Endothelial cell of umbilical vein (primary cell): ENCODE data around the gene PRKG1. TPM values are rescaled to one million over a fixed set of nuclear protein-coding genes. Genes with fewer than 3 reads are reported as not detected.

Experiments
- BruUV-seq: library from RNA; stranded (reverse); fragments of 400-500 nt; replicated peaks from 2 replicates; lab custom pipeline; 2021; lab: Mats Ljungman, UMichigan
- CTCF ChIA-PET: fragments of 300-600, 350-600 bp; sonication (Branson Sonifier 250); formaldehyde crosslinking; loops from one replicate; lab custom pipeline; 2021; ENCODE audit warnings: antibody characterized with exemption, inconsistent platforms; lab: Charles Lee
- POLR2A ChIA-PET: fragments of 300-600, 350-600 bp; sonication (Branson Sonifier 250); formaldehyde crosslinking; loops from one replicate; lab custom pipeline; 2021; ENCODE audit warnings: antibody characterized with exemption, inconsistent platforms; lab: Charles Lee
- DNase-seq: peaks from one replicate; pipeline ENCODE4 v3.0.0-alpha.2; 2011; ENCODE audit warnings: low read depth, low spot score
- FAIRE-seq: peaks from 2 replicates; lab custom pipeline; 2011; peaks lifted over from hg19 to GRCh38; lab: Jason Lieb, UNC
- H2AFZ ChIP-seq: 2 replicates; pipeline ENCODE4 v1.6.0; 2012; ENCODE audit warnings: low read depth, low read length, control low read depth, inconsistent platforms
- H3K27ac ChIP-seq: 2 replicates; pipeline ENCODE4 v1.5.1; 2011; ENCODE audit warnings: low read depth, mild to moderate bottlenecking, control low read depth, low read length, moderate library complexity; ENCODE audit not compliant: insufficient read depth
- H3K27me3 ChIP-seq, 2 experiments: 2 replicates each; pipeline versions ENCODE4 v1.6.0 to v1.6.1; 2011; ENCODE audit warnings: low read length in 2 of 2, mixed read lengths in 1 of 2; ENCODE audit not compliant: control insufficient read depth in 2 of 2, insufficient read depth in 2 of 2
- H3K36me3 ChIP-seq, 2 experiments: 2 replicates in 1 of 2; 3 replicates in 1 of 2; pipeline ENCODE4 v1.5.1; 2011; ENCODE audit warnings: low read length in 2 of 2, mild to moderate bottlenecking in 1 of 2, moderate library complexity in 1 of 2; ENCODE audit not compliant: control insufficient read depth in 2 of 2, insufficient read depth in 2 of 2; ENCODE audit errors: extremely low read depth in 1 of 2
- H3K4me1 ChIP-seq: 3 replicates; pipeline ENCODE4 v1.5.1; 2011; ENCODE audit warnings: mild to moderate bottlenecking, low read length; ENCODE audit not compliant: control insufficient read depth, insufficient read depth; ENCODE audit errors: extremely low read depth
- H3K4me2 ChIP-seq: 2 replicates; pipeline ENCODE4 v1.6.1; 2011; ENCODE audit warnings: low read length, control low read depth, mixed read lengths; ENCODE audit not compliant: insufficient read depth
- H3K4me3 ChIP-seq, 3 experiments: fragments of 200-600 bp in 1 of 3; sonication (generic), shearing (Covaris generic) in 1 of 3; replicated peaks in 1 of 3; 2 replicates each; pipeline ENCODE4 v1.5.1; 2011 to 2016; ENCODE audit warnings: control low read depth in 3 of 3, low read length in 3 of 3, mild to moderate bottlenecking in 2 of 3, inconsistent platforms in 1 of 3, low read depth in 1 of 3, moderate library complexity in 1 of 3; ENCODE audit not compliant: insufficient read depth in 1 of 3
- H3K79me2 ChIP-seq: 2 replicates; pipeline ENCODE4 v1.6.0; 2012; ENCODE audit warnings: low read length, inconsistent platforms; ENCODE audit not compliant: control insufficient read depth, insufficient read depth
- H3K9ac ChIP-seq: replicated peaks from 2 replicates; pipeline ENCODE3; 2011; ENCODE audit warnings: low read length, control low read depth; ENCODE audit not compliant: insufficient read depth; ENCODE audit errors: extremely low read depth
- H3K9me1 ChIP-seq: replicated peaks from 3 replicates; pipeline ENCODE4 v1.6.0; 2011; ENCODE audit warnings: mild to moderate bottlenecking, low read length; ENCODE audit not compliant: control insufficient read depth, insufficient read depth; ENCODE audit errors: extremely low read depth
- H3K9me3 ChIP-seq: replicated peaks from 2 replicates; pipeline ENCODE4 v1.5.1; 2012; ENCODE audit warnings: low read length, inconsistent platforms; ENCODE audit not compliant: control insufficient read depth, insufficient read depth
- H4K20me1 ChIP-seq: replicated peaks from 2 replicates; pipeline ENCODE3; 2011; ENCODE audit warnings: mild to moderate bottlenecking, low read length; ENCODE audit not compliant: control insufficient read depth, insufficient read depth; ENCODE audit errors: extremely low read depth
- CTCF ChIP-seq, 2 donors: IDR thresholded peaks; 1 replicate in 1 of 2; 2 replicates in 1 of 2; pipeline ENCODE4 v1.5.1; 2011; ENCODE audit warnings: low read length in 2 of 2, mild to moderate bottlenecking in 2 of 2, moderate library complexity in 2 of 2, control low read depth in 1 of 2, inconsistent platforms in 1 of 2, low read depth in 1 of 2; ENCODE audit not compliant: insufficient read depth in 1 of 2; ENCODE audit errors: extremely low read depth in 1 of 2
- EZH2 ChIP-seq: IDR thresholded peaks from 2 replicates; pipeline ENCODE4 v1.6.1; 2012; ENCODE audit warnings: borderline replicate concordance, low read depth, mild to moderate bottlenecking, moderate library complexity, low read length, inconsistent platforms; ENCODE audit not compliant: severe bottlenecking
- FOS ChIP-seq: IDR thresholded peaks from 2 replicates; pipeline ENCODE4 v1.6.1; 2011; ENCODE audit warnings: mild to moderate bottlenecking, low read length, moderate library complexity, borderline replicate concordance; ENCODE audit not compliant: insufficient read depth
- GATA2 ChIP-seq: IDR thresholded peaks from 2 replicates; pipeline ENCODE4 v1.7.0; 2011; ENCODE audit warnings: low read depth, mild to moderate bottlenecking, moderate library complexity, mixed read lengths, low read length; ENCODE audit not compliant: insufficient read length, insufficient read depth
- JUN ChIP-seq: IDR thresholded peaks from 2 replicates; pipeline ENCODE4 v1.6.1; 2011; ENCODE audit warnings: borderline replicate concordance, low read depth; ENCODE audit not compliant: insufficient read length, insufficient read depth
- MAX ChIP-seq: IDR thresholded peaks from 2 replicates; pipeline ENCODE4 v1.6.1; 2011; ENCODE audit not compliant: insufficient read depth, insufficient read length
- MYC ChIP-seq: IDR thresholded peaks from one replicate; pipeline ENCODE4 v1.6.1; 2011; ENCODE audit warnings: mild to moderate bottlenecking, low read depth, low read length
- POLR2A ChIP-seq: IDR thresholded peaks from 2 replicates; pipeline ENCODE4 v1.6.1; 2012; ENCODE audit warnings: low read depth, mild to moderate bottlenecking, control low read depth, low read length
- POLR2AphosphoS5 ChIP-seq: IDR thresholded peaks from 2 replicates; pipeline ENCODE4 v1.6.1; 2012; ENCODE audit warnings: low read depth, mild to moderate bottlenecking, control low read depth, low read length, moderate library complexity; ENCODE audit not compliant: insufficient read depth
- dilution Hi-C: fragments of 300-500 bp; cut with MboI; formaldehyde crosslinking; loops from one replicate; pipeline ENCODE4 v1.15.0; 2019; ENCODE audit warnings: low sequenced_read_pairs; ENCODE audit not compliant: extremely low pct_ligation_motif_present
- intact Hi-C: fragments of 100-400 bp; cut with micrococcal nuclease; formaldehyde crosslinking; loops from one replicate; pipeline ENCODE4 v1.10.0; 2022
- polyA plus RNA-seq, 4 experiments: library from polyadenylated mRNA; depleted of rRNA in 3 of 4; stranded (reverse) in 3 of 4; unstranded in 1 of 4; fragments of >200 nt; gene quantifications; 2 replicates each; pipeline versions ENCODE4 v1.2.1 to v1.2.3, GENCODE V29; 2011 to 2012; ENCODE audit warnings: missing spikeins in 1 of 4
- total RNA-seq: library from RNA; stranded (reverse); gene quantifications from 2 replicates; pipeline ENCODE4 v1.2.3, GENCODE V29; 2021

PRKG1 gene
- total and polyA plus RNA-seq, 2 donors (not counting 3 experiments of a cell fraction or from before 2014, with no cell fraction given), result 0.01 to 0.18 TPM

GRCh38 chr10:51445588-51445987 is 371.3 kb downstream of the PRKG1 start:
- no TSS peak for BruUV-seq
- TF ChIP-seq EZH2 (no peak), MAX (no peak), POLR2AphosphoS5 (no peak), JUN (no peak), CTCF (IDR thresholded peaks at IDR 0.05; ENCODE audit: extremely low read depth in 1 of 2, insufficient read depth in 1 of 2, low read depth in 1 of 2, low read length in 2 of 2) (no peak)
- intact Hi-C loops, result no loop called here
- Histone ChIP-seq H3K4me1 (no peaks in the 10 kb centered on the region), H4K20me1 (no peaks in the 10 kb centered on the region), H3K27ac (no peak overlapping the region), H3K4me2 (no peak overlapping the region), H3K4me3 (no peak overlapping the region), H3K9me3 (no peaks in the 10 kb centered on the region), H3K9me1 (no peaks in the 10 kb centered on the region), H3K27me3 (no peaks in the 10 kb centered on the region), H3K36me3 (no peaks in the 10 kb centered on the region), H2AFZ (no peak overlapping the region), H3K79me2 (no peaks in the 10 kb centered on the region), H3K9ac (no peak overlapping the region)
- dilution Hi-C loops, result no loop called here
- POLR2A ChIA-PET, result no interaction called here
- CTCF ChIA-PET, result interaction anchor here (0.9 kb wide), 1 partner anchor 15 kb away, joined by 3 read pairs; no protein-coding TSS in a partner anchor
- no peak for FAIRE-seq
- no peak for DNase-seq

GRCh38 chr10:51447119-51447518 is 372.8 kb downstream of the PRKG1 start:
- H3K9me1 ChIP-seq, result no peaks in the 10 kb centered on the region
- no peak overlapping the region for H3K4me3 ChIP-seq
- H3K36me3 ChIP-seq, result no peaks in the 10 kb centered on the region
- ChIA-PET CTCF (interaction anchor here (0.7 kb wide), 1 partner anchor 58 kb away, joined by 3 read pairs; no protein-coding TSS in a partner anchor), POLR2A (no interaction called here)
- no TSS peak for BruUV-seq
- TF ChIP-seq MYC (no peak), JUN (no peak), FOS (no peak), MAX (no peak), EZH2 (no peak), POLR2A (no peak), CTCF (IDR thresholded peaks at IDR 0.05; ENCODE audit: extremely low read depth in 1 of 2, insufficient read depth in 1 of 2, low read depth in 1 of 2, low read length in 2 of 2) (no peak), POLR2AphosphoS5 (no peak), GATA2 (no peak)
- DNase-seq, result no peak
- H2AFZ ChIP-seq, result no peak overlapping the region
- intact Hi-C loops, result no loop called here
- H3K4me1 ChIP-seq, result no peaks in the 10 kb centered on the region
- no peaks in the 10 kb centered on the region for H3K27me3 ChIP-seq
- no peak overlapping the region for H3K9ac ChIP-seq
- no peaks in the 10 kb centered on the region for H3K79me2 ChIP-seq
- no peak overlapping the region for H3K27ac ChIP-seq
- H4K20me1 ChIP-seq, result no peaks in the 10 kb centered on the region
- H3K9me3 ChIP-seq, result no peaks in the 10 kb centered on the region
- dilution Hi-C loops, result no loop called here
- FAIRE-seq, result no peak
- no peak overlapping the region for H3K4me2 ChIP-seq
